HEK293T (cell line): Measurements from ENCODE around the gene PHOX2A.

Experiments used
- CTCF ChIA-PET: fragments of 350-600 bp; formaldehyde crosslinking; extraction: SDS; loops from one replicate; lab custom pipeline; 2021; ENCODE audit warnings: antibody characterized with exemption, inconsistent platforms; lab: Yijun Ruan, JAX
- POLR2A ChIA-PET: fragments of 350-600 bp; formaldehyde crosslinking; extraction: SDS; loops from one replicate; lab custom pipeline; 2020; ENCODE audit warnings: antibody characterized with exemption, inconsistent platforms; lab: Yijun Ruan, JAX
- DNase-seq: peaks from one replicate; pipeline ENCODE4 v3.0.0; 2012; ENCODE audit warnings: mixed read lengths; ENCODE audit errors: extremely low spot score
- ARNT ChIP-seq: fragments of 450-650 bp; IDR thresholded peaks from 2 replicates; pipeline ENCODE4 v1.6.1; 2017; ENCODE audit warnings: mild to moderate bottlenecking
- BHLHE40 ChIP-seq: fragments of 450-650 bp; IDR thresholded peaks from 2 replicates; pipeline ENCODE4 v1.6.1; 2016; ENCODE audit warnings: mild to moderate bottlenecking, moderate library complexity, borderline replicate concordance
- CTBP1 ChIP-seq: fragments of 450-650 bp; IDR thresholded peaks from 2 replicates; pipeline ENCODE4 v1.6.1; 2016; ENCODE audit warnings: borderline replicate concordance
- ELF4 ChIP-seq: fragments of 450-650 bp; IDR thresholded peaks from 2 replicates; pipeline ENCODE4 v1.6.1; 2017; ENCODE audit warnings: antibody characterized with exemption
- FOXA1 ChIP-seq: fragments of 450-650 bp; IDR thresholded peaks from 2 replicates; pipeline ENCODE4 v1.6.1; 2016; ENCODE audit warnings: mild to moderate bottlenecking
- FOXK2 ChIP-seq: fragments of 450-650 bp; IDR thresholded peaks from 2 replicates; pipeline ENCODE4 v1.6.1; 2016; ENCODE audit warnings: mild to moderate bottlenecking
- FOXM1 ChIP-seq: fragments of 450-650 bp; IDR thresholded peaks from 2 replicates; pipeline ENCODE4 v1.6.1; 2017; ENCODE audit warnings: mild to moderate bottlenecking, borderline replicate concordance
- HDGF ChIP-seq: fragments of 450-650 bp; IDR thresholded peaks from 2 replicates; pipeline ENCODE4 v1.6.1; 2017; ENCODE audit warnings: antibody characterized with exemption, borderline replicate concordance
- L3MBTL2 ChIP-seq: fragments of 450-650 bp; conservative IDR thresholded peaks from 2 replicates; pipeline ENCODE4 v1.6.1; 2016; ENCODE audit warnings: mild to moderate bottlenecking
- LEF1 ChIP-seq: fragments of 450-650 bp; IDR thresholded peaks from 2 replicates; pipeline ENCODE4 v1.6.1; 2017; ENCODE audit warnings: mild to moderate bottlenecking, borderline replicate concordance
- NFRKB ChIP-seq: fragments of 450-650 bp; IDR thresholded peaks from 2 replicates; pipeline ENCODE4 v1.6.1; 2016; ENCODE audit warnings: mild to moderate bottlenecking, moderate library complexity
- SP1 ChIP-seq: fragments of 450-650 bp; IDR thresholded peaks from 2 replicates; pipeline ENCODE4 v1.6.1; 2017
- SUZ12 ChIP-seq: fragments of 450-650 bp; IDR thresholded peaks from 2 replicates; pipeline ENCODE4 v1.6.1; 2016; ENCODE audit warnings: mild to moderate bottlenecking
- TARDBP ChIP-seq: fragments of 450-650 bp; IDR thresholded peaks from 2 replicates; pipeline ENCODE4 v1.6.1; 2016
- ZNF384 ChIP-seq: fragments of 450-650 bp; IDR thresholded peaks from 2 replicates; pipeline ENCODE4 v1.6.1; 2016
- TF ChIP-seq, protein P1 (sequence below): fragments of 450-650 bp; IDR thresholded peaks from 2 replicates; pipeline ENCODE4 v1.6.1; 2016

The PHOX2A gene

DNA sequence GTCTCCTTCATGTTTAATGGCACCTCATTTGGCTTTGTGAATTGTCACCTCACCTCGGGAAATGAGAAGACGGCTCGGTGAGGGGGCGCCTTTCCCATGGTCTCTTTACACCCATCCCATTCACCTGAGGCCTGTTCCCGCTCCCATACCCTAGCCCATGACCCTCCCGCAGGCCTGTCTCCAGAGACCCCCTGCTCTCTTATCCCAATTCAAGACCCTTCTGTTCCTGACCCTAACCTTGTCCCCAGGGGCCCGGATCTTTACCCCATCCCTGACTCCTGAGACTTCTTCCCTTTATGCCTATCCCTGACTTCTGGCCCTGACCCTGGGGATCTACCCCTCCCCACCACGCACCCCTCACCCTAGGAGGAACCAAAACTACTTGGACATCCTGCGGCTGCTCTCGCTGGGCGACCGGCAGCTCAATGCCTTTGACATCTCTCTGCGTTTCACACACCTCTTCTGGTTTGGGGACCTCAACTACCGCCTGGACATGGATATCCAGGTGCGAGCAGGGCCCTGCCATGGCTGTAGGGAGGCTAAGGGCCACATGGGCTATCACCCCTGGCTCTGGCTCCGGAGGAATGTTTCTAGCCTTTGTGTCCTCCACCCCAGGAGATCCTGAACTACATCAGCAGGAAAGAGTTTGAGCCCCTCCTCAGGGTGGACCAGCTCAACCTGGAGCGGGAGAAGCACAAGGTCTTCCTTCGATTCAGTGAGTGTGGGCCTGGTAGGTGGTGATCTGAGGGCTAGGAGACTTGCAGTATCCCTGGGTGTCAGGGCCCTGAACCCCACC lies 11.5 kb downstream of the PHOX2A start:
- TF ChIP-seq BHLHE40 (no peak), ZNF384 (no peak), TARDBP (no peak), FOXK2 (no peak), ELF4 (no peak), L3MBTL2 (no peak)
- CTCF ChIA-PET: no interaction called here
- POLR2A ChIA-PET: no interaction called here
- DNase-seq: no peak

GRCh38 chr11:72231396-72232259 lies 12.3 kb downstream of the PHOX2A start:
- ChIA-PET POLR2A (interaction anchor here (0.6 kb wide), 1 partner anchor 187 kb away, joined by 3 read pairs; no protein-coding TSS in a partner anchor), CTCF (no interaction called here)
- DNase-seq: no peak
- TF ChIP-seq CTBP1: no peak
- TF ChIP-seq ELF4: no peak
- TF ChIP-seq SUZ12: no peak
- no peak for TF ChIP-seq FOXK2
- no peak for TF ChIP-seq NFRKB
- no peak for TF ChIP-seq HDGF
- TF ChIP-seq TARDBP: no peak
- no peak for TF ChIP-seq LEF1

DNA sequence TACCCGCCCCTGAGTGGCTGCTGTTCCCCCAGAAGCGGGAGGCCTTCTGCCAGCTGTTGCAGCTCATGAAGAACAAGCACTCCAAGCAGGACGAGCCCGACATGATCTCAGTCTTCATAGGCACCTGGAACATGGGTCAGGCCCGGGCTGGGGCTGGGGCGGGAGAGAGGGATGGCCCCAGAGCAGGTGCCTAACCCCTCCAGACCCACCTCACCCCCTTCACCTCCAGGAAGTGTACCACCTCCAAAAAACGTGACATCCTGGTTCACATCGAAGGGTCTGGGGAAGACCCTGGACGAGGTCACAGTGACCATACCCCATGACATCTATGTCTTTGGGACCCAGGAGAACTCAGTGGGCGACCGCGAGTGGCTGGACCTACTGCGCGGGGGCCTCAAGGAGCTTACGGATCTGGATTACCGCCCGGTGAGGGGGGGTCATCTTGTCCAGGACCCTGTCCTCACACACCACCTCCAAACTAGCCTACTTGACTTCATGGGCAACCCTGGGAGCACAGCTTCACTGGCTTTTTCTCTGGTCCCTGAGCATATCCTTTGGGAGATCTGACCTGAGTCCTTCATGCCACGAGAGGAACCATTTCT lies 13.1 kb downstream of the PHOX2A start:
- ChIA-PET POLR2A (interaction anchor here (0.6 kb wide), 1 partner anchor 188 kb away, joined by 3 read pairs; no protein-coding TSS in a partner anchor), CTCF (no interaction called here)
- no peak for TF ChIP-seq TARDBP
- TF ChIP-seq ARNT: no peak
- TF ChIP-seq L3MBTL2: no peak
- no peak for TF ChIP-seq FOXA1
- no peak for TF ChIP-seq ELF4
- no peak for TF ChIP-seq CTBP1
- no peak for TF ChIP-seq SUZ12
- TF ChIP-seq SP1: no peak
- no peak for TF ChIP-seq FOXM1
- TF ChIP-seq BHLHE40: no peak
- DNase-seq: no peak

- TF ChIP-seq ELF4 (no peak), FOXA1 (no peak), FOXK2 (no peak), L3MBTL2 (no peak), SP1 (no peak), CTBP1 (no peak), ARNT (no peak), HDGF (no peak), SUZ12 (no peak), ZNF384 (no peak), FOXM1 (no peak), LEF1 (no peak), NFRKB (no peak), BHLHE40 (no peak), TARDBP (no peak)
- TF ChIP-seq, protein P1, sequence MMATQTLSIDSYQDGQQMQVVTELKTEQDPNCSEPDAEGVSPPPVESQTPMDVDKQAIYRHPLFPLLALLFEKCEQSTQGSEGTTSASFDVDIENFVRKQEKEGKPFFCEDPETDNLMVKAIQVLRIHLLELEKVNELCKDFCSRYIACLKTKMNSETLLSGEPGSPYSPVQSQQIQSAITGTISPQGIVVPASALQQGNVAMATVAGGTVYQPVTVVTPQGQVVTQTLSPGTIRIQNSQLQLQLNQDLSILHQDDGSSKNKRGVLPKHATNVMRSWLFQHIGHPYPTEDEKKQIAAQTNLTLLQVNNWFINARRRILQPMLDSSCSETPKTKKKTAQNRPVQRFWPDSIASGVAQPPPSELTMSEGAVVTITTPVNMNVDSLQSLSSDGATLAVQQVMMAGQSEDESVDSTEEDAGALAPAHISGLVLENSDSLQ: no peak
- DNase-seq: no peak
- POLR2A ChIA-PET: no interaction called here
- CTCF ChIA-PET: no interaction called here
These were observed 13.8 kb downstream of the PHOX2A start for GRCh38 chr11:72229925-72230763.

GRCh38 chr11:72229336-72229924 lies 14.5 kb downstream of the PHOX2A start:
- POLR2A ChIA-PET: no interaction called here

More at GRCh38 chr11:72229336-72229924, 14.5 kb downstream of the PHOX2A start:
- CTCF ChIA-PET: interaction anchor here (0.7 kb wide), 1 partner anchor 76 kb away, joined by 3 read pairs; no protein-coding TSS in a partner anchor
- TF ChIP-seq ARNT (no peak), LEF1 (no peak), FOXK2 (no peak), HDGF (no peak), CTBP1 (no peak), TARDBP (no peak), NFRKB (no peak), ZNF384 (no peak), FOXA1 (no peak), ELF4 (no peak), L3MBTL2 (no peak), BHLHE40 (no peak), FOXM1 (no peak), SUZ12 (no peak), SP1 (no peak)
- TF ChIP-seq, protein P1: no peak
- no peak for DNase-seq
